Retinal pigment epithelial cell (primary cell): Measurements from ENCODE around the gene SETD3.

Source experiments
- DNase-seq: peaks from one replicate; pipeline ENCODE4 v3.0.0-alpha.2; 2010; ENCODE audit warnings: low read depth
- H3K4me3 ChIP-seq: 2 replicates; pipeline ENCODE4 v1.5.1; 2011; ENCODE audit warnings: mild to moderate bottlenecking, low read length, control low read depth, moderate library complexity
- TF ChIP-seq, protein P1 (sequence below): conservative IDR thresholded peaks from 2 replicates; pipeline ENCODE4 v1.5.1; 2011; ENCODE audit warnings: low read depth, low read length, control low read depth, inconsistent platforms

The SETD3 gene

DNA sequence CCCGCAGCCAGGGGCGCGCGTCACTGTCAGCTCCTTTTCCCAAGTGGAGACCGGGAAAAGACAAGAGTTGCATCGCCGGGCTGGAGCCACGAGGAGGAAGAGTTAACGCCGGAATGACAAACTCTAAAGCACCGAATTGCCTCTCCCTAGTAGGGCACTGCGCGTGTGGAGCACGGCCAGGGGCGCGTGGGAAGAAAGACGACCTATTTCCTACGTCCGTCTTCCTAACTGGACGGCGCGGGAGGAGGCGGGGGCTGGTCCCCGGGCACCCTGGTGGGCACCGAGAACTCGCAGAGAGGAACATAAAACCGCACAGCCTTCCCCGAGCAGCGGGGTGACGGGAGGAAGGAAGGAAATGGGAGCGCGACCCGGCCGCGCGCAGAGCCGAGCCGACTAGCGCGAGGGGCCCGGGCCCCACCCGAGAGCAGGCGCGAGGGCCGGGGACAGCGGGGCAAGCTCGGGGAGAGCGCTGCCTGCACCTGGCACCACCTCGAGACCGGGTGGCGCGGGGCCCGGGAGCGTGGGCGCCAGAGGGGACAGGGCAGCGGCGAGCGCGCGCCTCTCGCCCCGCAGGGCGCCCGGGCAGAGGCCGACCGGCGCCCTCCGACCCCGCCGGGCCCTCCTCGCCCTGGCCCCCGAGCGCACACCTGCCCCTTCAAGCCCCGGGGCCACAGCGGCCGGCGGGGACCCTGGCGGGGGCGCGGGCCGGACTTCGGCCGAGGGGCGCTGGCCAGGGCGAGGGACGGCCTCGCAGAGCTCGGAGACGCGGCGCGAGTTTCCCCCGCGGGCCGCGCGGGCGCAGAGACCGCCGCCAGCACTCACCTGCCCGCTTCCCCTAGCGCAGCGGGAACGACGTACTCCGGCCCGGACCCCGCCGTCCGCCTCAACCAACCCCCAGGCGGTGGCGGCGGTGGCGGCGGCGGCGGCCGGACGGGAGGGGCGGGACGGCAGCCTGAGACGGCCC lies at the start of gene SETD3:
Gene SETD3, minus strand, starts transcription at position 954 of the 964 bp plus-strand sequence. CDS start 15,054 bp downstream, outside the sequence.
- TF ChIP-seq, protein P1, sequence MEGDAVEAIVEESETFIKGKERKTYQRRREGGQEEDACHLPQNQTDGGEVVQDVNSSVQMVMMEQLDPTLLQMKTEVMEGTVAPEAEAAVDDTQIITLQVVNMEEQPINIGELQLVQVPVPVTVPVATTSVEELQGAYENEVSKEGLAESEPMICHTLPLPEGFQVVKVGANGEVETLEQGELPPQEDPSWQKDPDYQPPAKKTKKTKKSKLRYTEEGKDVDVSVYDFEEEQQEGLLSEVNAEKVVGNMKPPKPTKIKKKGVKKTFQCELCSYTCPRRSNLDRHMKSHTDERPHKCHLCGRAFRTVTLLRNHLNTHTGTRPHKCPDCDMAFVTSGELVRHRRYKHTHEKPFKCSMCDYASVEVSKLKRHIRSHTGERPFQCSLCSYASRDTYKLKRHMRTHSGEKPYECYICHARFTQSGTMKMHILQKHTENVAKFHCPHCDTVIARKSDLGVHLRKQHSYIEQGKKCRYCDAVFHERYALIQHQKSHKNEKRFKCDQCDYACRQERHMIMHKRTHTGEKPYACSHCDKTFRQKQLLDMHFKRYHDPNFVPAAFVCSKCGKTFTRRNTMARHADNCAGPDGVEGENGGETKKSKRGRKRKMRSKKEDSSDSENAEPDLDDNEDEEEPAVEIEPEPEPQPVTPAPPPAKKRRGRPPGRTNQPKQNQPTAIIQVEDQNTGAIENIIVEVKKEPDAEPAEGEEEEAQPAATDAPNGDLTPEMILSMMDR: no peak
- H3K4me3 ChIP-seq: peak within 1 kb of the TSS; percentile 99
- DNase-seq: no peak

DNA sequence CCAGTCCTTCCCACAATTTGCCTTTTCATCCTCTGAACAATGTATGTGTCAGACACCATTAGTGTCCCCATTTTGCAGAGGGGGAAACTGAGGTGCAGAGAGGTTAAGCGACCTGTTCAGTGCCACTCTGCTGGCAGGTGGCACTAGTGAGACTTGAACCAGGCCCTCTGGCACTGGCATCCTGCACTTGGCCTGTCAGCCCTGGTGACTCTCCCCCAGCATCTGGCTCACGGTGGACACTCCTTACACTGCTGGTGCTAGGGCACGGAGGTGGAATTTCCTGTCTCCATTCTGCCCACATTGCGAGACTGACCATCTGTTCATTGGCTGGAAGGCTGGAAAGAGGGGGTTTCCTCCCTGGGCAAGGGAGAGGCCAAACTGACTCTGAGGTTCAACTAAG lies 49.2 kb upstream of the SETD3 start:
- no peak for DNase-seq
- TF ChIP-seq, protein P1: peak; percentile 6
- H3K4me3 ChIP-seq: no peak overlapping the region

DNA sequence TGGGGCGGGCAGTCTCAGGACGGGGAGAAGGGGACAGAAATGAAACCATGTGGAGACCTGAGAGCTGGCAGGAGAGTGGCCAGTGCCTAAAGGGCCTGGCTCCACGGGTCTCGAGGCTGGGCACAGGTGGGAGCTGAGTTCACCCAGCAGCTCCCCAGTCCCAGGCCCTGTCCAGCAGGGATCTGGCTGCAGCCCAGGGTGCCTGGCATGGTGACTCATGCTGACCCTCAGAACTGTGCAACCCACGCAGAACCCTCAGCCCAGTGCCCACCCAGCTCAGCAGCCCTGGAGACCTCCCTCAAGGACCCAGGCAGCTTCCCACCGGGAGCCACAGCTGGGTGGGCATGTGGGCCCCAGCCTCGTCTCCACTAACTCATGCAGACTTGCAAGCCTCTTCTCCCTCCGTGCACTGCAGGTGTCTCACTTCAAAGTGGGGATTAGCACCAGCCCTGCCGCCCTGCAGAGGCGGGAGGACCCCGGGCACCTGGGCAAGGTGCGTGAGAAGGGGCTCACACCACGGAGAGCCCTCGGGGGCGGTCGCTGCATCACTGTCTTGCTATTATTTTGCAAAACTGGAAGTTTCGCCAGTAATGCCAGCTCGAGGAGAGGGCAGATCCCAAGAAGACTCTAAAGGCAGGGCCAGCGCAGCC lies 46.9 kb upstream of the SETD3 start:
- TF ChIP-seq, protein P1: no peak
- DNase-seq: no peak
- H3K4me3 ChIP-seq: no peak overlapping the region

DNA sequence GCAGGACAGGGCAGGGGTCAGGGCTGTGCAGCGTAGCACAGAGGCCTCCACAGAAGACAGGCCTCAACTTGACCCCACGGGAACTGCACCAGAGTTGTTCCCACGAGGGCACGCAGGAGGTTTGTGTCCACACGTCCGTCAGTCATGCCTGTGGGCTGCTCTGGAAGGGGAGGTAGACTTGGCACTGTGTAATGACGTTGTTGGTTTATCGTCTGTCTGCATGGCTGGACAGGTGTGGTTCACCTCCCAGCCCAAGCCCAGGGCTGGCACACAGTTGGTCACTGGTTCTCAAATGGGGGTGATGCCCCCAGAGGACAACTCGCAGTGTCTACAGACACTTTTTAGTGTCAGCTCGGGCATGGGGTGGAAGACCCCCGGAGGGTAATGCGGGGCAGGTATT lies 46.4 kb upstream of the SETD3 start:
- TF ChIP-seq, protein P1: no peak
- no peak overlapping the region for H3K4me3 ChIP-seq
- no peak for DNase-seq

DNA sequence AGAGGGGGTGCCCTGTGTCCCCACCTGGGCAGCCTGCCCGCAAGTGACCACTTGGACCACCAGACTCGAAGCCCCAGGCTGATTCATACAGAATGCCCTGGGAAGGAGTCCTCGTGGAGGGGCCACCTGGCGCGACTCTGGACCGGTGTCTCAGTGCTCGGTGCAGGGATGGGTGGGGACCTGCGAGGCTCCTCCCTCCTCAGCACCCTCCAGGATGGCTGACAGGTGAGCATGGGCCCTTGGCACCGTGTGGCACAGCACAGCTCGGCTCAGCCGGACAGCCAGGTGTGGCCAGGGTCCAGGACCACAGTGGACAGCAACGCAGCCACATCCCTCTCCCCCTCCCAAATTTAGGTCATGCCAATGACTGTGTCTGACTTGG lies 45.0 kb upstream of the SETD3 start:
- no peak overlapping the region for H3K4me3 ChIP-seq
- TF ChIP-seq, protein P1: no peak
- no peak for DNase-seq

DNA sequence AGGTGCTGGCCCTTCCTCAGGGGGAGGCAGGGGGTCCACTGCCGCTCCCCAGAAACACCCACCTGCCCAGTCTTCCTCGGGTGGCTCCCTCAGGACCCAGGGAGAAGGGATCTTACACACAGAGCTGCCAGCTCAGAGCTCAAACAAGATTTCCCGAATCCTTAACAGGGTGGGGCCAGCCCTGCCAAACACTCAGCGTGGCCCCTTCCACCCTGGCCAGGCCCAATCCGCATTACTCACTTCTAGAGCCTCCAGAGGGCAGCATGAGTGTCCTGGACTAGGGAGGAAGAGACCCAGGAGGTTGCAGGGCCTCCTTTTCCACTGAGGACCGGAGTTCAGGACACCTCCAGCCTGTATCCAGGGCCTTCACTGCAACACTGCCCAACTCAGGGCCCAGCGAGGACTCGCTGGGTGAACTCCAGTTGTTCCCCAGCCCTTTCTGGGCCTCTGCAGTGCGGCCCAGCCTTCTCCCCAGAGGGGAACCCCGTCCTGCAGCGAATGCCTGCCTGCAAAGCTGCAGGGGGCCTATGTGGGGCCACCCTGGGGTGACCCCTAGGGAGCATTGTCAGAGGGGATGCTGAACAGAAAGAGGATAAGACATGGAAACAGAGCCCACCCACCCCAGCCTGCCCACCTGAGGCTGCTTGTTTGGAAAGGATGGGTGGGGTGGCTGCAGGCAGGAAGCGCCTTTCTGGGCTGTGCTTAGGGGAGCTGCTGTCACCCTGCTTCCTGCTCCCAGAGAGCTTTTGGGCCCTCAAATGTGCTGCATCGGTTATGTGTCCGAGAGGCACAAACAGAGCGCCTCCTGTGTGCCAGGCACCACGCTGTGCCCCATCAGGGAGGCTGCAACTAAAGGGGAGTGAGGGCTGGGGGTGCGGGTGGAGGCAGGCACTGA lies 44.4 kb upstream of the SETD3 start:
- TF ChIP-seq, protein P1: peak; percentile 43
- DNase-seq: no peak
- H3K4me3 ChIP-seq: no peak overlapping the region
